ENCODE results near the gene ITPA. TPM values are rescaled to one million over a fixed set of nuclear protein-coding genes. Genes with fewer than 3 reads are reported as not detected.

ITPA gene
- total and polyA plus RNA-seq, 2 donors, result 17.0 to 40.8 TPM

- H3K36me3 ChIP-seq (ENCODE audit: insufficient read depth), result no peaks in the 10 kb centered on the region
- H3K4me3 ChIP-seq (ENCODE audit: low read depth, low read length), result no peak overlapping the region
- 68% methylated on average over 4 of the region's 4 CpGs for WGBS
- no peak for DNase-seq (ENCODE audit: extremely low spot score)
- no peak overlapping the region for H3K27ac ChIP-seq (ENCODE audit: low read depth)
- peaks cover 4% of the 10 kb centered on the region for H3K4me1 ChIP-seq (ENCODE audit: insufficient read depth)
These were observed 36.4 kb downstream of the ITPA start for GRCh38 chr20:3245711-3246110.

GRCh38 chr20:3246682-3247081 lies 37.4 kb downstream of the ITPA start:
- Histone ChIP-seq H3K4me1 (ENCODE audit: insufficient read depth) (peaks cover 4% of the 10 kb centered on the region), H3K27ac (ENCODE audit: low read depth) (no peak overlapping the region), H3K36me3 (ENCODE audit: insufficient read depth) (peaks cover 2% of the 10 kb centered on the region), H3K4me3 (ENCODE audit: low read depth, low read length) (no peak overlapping the region)
- WGBS, result 92% methylated on average over 1 of the region's 1 CpG
- no peak for DNase-seq (ENCODE audit: extremely low spot score)

- H3K27ac ChIP-seq (ENCODE audit: low read depth), result no peak overlapping the region
- peaks cover 4% of the 10 kb centered on the region for H3K4me1 ChIP-seq (ENCODE audit: insufficient read depth)
- peaks cover 2% of the 10 kb centered on the region for H3K36me3 ChIP-seq (ENCODE audit: insufficient read depth)
- no peak overlapping the region for H3K4me3 ChIP-seq (ENCODE audit: low read depth, low read length)
- WGBS, result 52% methylated on average over 4 of the region's 4 CpGs
- no peak for DNase-seq (ENCODE audit: extremely low spot score)
These were observed 38.3 kb downstream of the ITPA start for GRCh38 chr20:3247638-3248037.

GRCh38 chr20:3248167-3248992 lies 39.1 kb downstream of the ITPA start:
- WGBS, result 5% methylated on average over 53 of the region's 53 CpGs
- DNase-seq (ENCODE audit: extremely low spot score), result no peak
- no peak overlapping the region for H3K4me3 ChIP-seq (ENCODE audit: low read depth, low read length)

GRCh38 chr20:3248993-3249347 lies 39.7 kb downstream of the ITPA start:
- DNase-seq (ENCODE audit: extremely low spot score), result no peak
- Histone ChIP-seq H3K4me3 (ENCODE audit: low read depth, low read length) (no peak overlapping the region), H3K36me3 (ENCODE audit: insufficient read depth) (peaks cover 2% of the 10 kb centered on the region), H3K27ac (ENCODE audit: low read depth) (no peak overlapping the region), H3K4me1 (ENCODE audit: insufficient read depth) (peaks cover 4% of the 10 kb centered on the region)
- 20% methylated on average over 18 of the region's 18 CpGs for WGBS

More at GRCh38 chr20:3248167-3248992, 39.1 kb downstream of the ITPA start:
- Histone ChIP-seq H3K36me3 (ENCODE audit: insufficient read depth) (peaks cover 2% of the 10 kb centered on the region), H3K27ac (ENCODE audit: low read depth) (no peak overlapping the region), H3K4me1 (ENCODE audit: insufficient read depth) (peaks cover 4% of the 10 kb centered on the region)

- Histone ChIP-seq H3K4me3 (ENCODE audit: low read depth, low read length) (no peak overlapping the region), H3K27ac (ENCODE audit: low read depth) (no peak overlapping the region), H3K36me3 (ENCODE audit: insufficient read depth) (peaks cover 2% of the 10 kb centered on the region), H3K4me1 (ENCODE audit: insufficient read depth) (peaks cover 4% of the 10 kb centered on the region)
- 69% methylated on average over 10 of the region's 10 CpGs for WGBS
- DNase-seq (ENCODE audit: extremely low spot score), result no peak
These were observed 40.8 kb downstream of the ITPA start for GRCh38 chr20:3250091-3250504.

GRCh38 chr20:3251806-3252205 lies 42.5 kb downstream of the ITPA start:
- Histone ChIP-seq H3K4me1 (ENCODE audit: insufficient read depth) (peaks cover 4% of the 10 kb centered on the region), H3K36me3 (ENCODE audit: insufficient read depth) (peaks cover 2% of the 10 kb centered on the region), H3K27ac (ENCODE audit: low read depth) (no peak overlapping the region), H3K4me3 (ENCODE audit: low read depth, low read length) (no peak overlapping the region)
- 54% methylated on average over 8 of the region's 8 CpGs for WGBS
- no peak for DNase-seq (ENCODE audit: extremely low spot score)

GRCh38 chr20:3255728-3256127 lies 46.4 kb downstream of the ITPA start:
- no peak for DNase-seq (ENCODE audit: extremely low spot score)
- peaks cover 2% of the 10 kb centered on the region for H3K36me3 ChIP-seq (ENCODE audit: insufficient read depth)

GRCh38 chr20:3258429-3258828 lies 49.1 kb downstream of the ITPA start:
- Histone ChIP-seq H3K36me3 (ENCODE audit: insufficient read depth) (peaks cover under 1% of the 10 kb centered on the region), H3K4me1 (ENCODE audit: insufficient read depth) (no peaks in the 10 kb centered on the region)

More at GRCh38 chr20:3255728-3256127, 46.4 kb downstream of the ITPA start:
- no peaks in the 10 kb centered on the region for H3K4me1 ChIP-seq (ENCODE audit: insufficient read depth)
- 96% methylated on average over 5 of the region's 5 CpGs for WGBS
- no peak overlapping the region for H3K27ac ChIP-seq (ENCODE audit: low read depth)
- no peak overlapping the region for H3K4me3 ChIP-seq (ENCODE audit: low read depth, low read length)

GRCh38 chr20:3262566-3262965 lies 53.3 kb downstream of the ITPA start:
- H3K27ac ChIP-seq (ENCODE audit: low read depth), result no peak overlapping the region
- no peak for DNase-seq (ENCODE audit: extremely low spot score)
- no peak overlapping the region for H3K4me3 ChIP-seq (ENCODE audit: low read depth, low read length)
- H3K4me1 ChIP-seq (ENCODE audit: insufficient read depth), result no peaks in the 10 kb centered on the region
- peaks cover 7% of the 10 kb centered on the region for H3K36me3 ChIP-seq (ENCODE audit: insufficient read depth)

More at GRCh38 chr20:3258429-3258828, 49.1 kb downstream of the ITPA start:
- no peak overlapping the region for H3K27ac ChIP-seq (ENCODE audit: low read depth)
- no peak for DNase-seq (ENCODE audit: extremely low spot score)
- H3K4me3 ChIP-seq (ENCODE audit: low read depth, low read length), result no peak overlapping the region
- 94% methylated on average over 5 of the region's 5 CpGs for WGBS

- H3K36me3 ChIP-seq (ENCODE audit: insufficient read depth), result peaks cover 7% of the 10 kb centered on the region
- no peak overlapping the region for H3K4me3 ChIP-seq (ENCODE audit: low read depth, low read length)
- 96% methylated on average over 4 of the region's 4 CpGs for WGBS
- H3K4me1 ChIP-seq (ENCODE audit: insufficient read depth), result no peaks in the 10 kb centered on the region
- no peak overlapping the region for H3K27ac ChIP-seq (ENCODE audit: low read depth)
- no peak for DNase-seq (ENCODE audit: extremely low spot score)
These were observed 60.8 kb downstream of the ITPA start for GRCh38 chr20:3270051-3270450.

- Histone ChIP-seq H3K4me3 (ENCODE audit: low read depth, low read length) (no peak overlapping the region), H3K27ac (ENCODE audit: low read depth) (no peak overlapping the region), H3K4me1 (ENCODE audit: insufficient read depth) (no peaks in the 10 kb centered on the region), H3K36me3 (ENCODE audit: insufficient read depth) (peaks cover 6% of the 10 kb centered on the region)
- no peak for DNase-seq (ENCODE audit: extremely low spot score)
- 94% methylated on average over 4 of the region's 4 CpGs for whole genome bisulfite sequencing
These were observed 64.1 kb downstream of the ITPA start for GRCh38 chr20:3273371-3273770.

All from urinary bladder (tissue), 4 donors.